NCI-H524 treated with DMSO at 0.1 percent for 48 hours (cell line): ENCODE data around the gene TMEM165.

Experiments
- DNase-seq: peaks from one replicate; lab custom pipeline; 2025; lab: John Stamatoyannopoulos, UW

The TMEM165 gene

GRCh38 chr4:55406545-55406944 is 10.8 kb downstream of the TMEM165 start:
- no peak for DNase-seq

- DNase-seq = no peak
Measured at GRCh38 chr4:55407119-55407518, 11.4 kb downstream of the TMEM165 start.

GRCh38 chr4:55407764-55408163 is 12.0 kb downstream of the TMEM165 start:
- DNase-seq = no peak

- DNase-seq = peak; percentile 4
Measured at GRCh38 chr4:55409468-55410171, 13.9 kb downstream of the TMEM165 start.

GRCh38 chr4:55410431-55410830 is 14.7 kb downstream of the TMEM165 start:
- DNase-seq = no peak

GRCh38 chr4:55411621-55412020 is 15.9 kb downstream of the TMEM165 start:
- no peak for DNase-seq

GRCh38 chr4:55416176-55416575 is 20.4 kb downstream of the TMEM165 start:
- no peak for DNase-seq

- DNase-seq = no peak
Measured at GRCh38 chr4:55424791-55425190, 29.0 kb downstream of the TMEM165 start.

GRCh38 chr4:55431710-55432336 is 36.1 kb downstream of the TMEM165 start:
- no peak for DNase-seq

GRCh38 chr4:55435141-55435841 is 39.5 kb downstream of the TMEM165 start:
- no peak for DNase-seq

- no peak for DNase-seq
Measured at GRCh38 chr4:55437356-55437796, 41.6 kb downstream of the TMEM165 start.

- DNase-seq = no peak
Measured at GRCh38 chr4:55437823-55438222, 42.1 kb downstream of the TMEM165 start.

GRCh38 chr4:55438314-55438713 is 42.6 kb downstream of the TMEM165 start:
- no peak for DNase-seq

- no peak for DNase-seq
Measured at GRCh38 chr4:55439023-55439422, 43.3 kb downstream of the TMEM165 start.

GRCh38 chr4:55440786-55441185 is 45.0 kb downstream of the TMEM165 start:
- DNase-seq = no peak

- no peak for DNase-seq
Measured at GRCh38 chr4:55442541-55442940, 46.8 kb downstream of the TMEM165 start.

- no peak for DNase-seq
Measured at GRCh38 chr4:55444827-55445226, 49.1 kb downstream of the TMEM165 start.

GRCh38 chr4:55445921-55446577 is 50.3 kb downstream of the TMEM165 start:
- DNase-seq = no peak

- no peak for DNase-seq
Measured at GRCh38 chr4:55446578-55446922, 50.8 kb downstream of the TMEM165 start.

GRCh38 chr4:55447108-55447708 is 51.5 kb downstream of the TMEM165 start:
- no peak for DNase-seq

GRCh38 chr4:55447831-55448230 is 52.1 kb downstream of the TMEM165 start:
- peak; percentile 53 for DNase-seq

- no peak for DNase-seq
Measured at GRCh38 chr4:55450566-55450965, 54.8 kb downstream of the TMEM165 start.
